HK-2 (cell line): ENCODE data around the gene IRAK1.

Experiments
- DNase-seq: peaks from one replicate; pipeline ENCODE4 v3.0.0-alpha.2; 2018; ENCODE audit not compliant: unreplicated experiment

IRAK1 gene

GRCh38 chrX:154019061-154019621, 561 bp downstream of the IRAK1 start:
- peak; percentile 42 for DNase-seq

- no peak for DNase-seq
Observed at GRCh38 chrX:154018518-154019060, 1.1 kb downstream of the IRAK1 start.

- DNase-seq, result no peak
Observed at GRCh38 chrX:154017766-154018517, 1.8 kb downstream of the IRAK1 start.

DNA sequence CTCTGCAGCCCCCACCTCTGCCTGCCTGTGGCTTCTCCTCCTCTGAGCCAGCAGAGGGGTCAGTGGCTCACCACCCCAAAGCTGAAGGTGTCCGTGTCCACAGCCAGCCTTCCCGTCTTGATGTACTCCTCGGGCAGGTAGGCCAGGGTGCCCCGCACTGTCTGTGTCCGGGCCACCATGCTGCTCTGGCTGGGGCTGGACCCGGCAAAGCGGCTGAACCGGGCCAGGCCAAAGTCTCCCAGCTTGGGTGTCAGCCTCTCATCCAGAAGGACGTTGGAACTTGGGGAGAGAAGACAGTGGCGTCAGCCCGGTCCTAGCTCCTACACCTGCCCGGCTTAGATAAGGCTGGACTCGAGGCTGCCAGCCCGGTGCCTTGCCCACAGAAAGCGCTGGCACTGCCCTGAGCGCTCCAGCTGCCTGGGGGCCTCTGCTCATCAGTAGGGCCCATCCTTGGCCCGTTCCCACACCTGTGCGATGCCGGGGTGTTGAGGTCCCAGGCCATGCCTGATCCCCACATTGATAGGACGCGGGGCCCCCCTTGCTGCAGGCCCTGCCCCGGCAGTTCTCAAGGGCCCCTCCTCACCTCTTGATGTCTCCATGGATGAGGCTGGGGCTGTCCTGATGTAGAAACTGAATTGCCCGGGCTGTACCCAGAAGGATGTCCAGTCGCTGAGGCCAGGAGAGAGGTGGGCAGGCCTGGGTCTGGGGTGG, 3.2 kb downstream of the IRAK1 start:
- no peak for DNase-seq

- DNase-seq, result no peak
Observed at GRCh38 chrX:154015581-154016264, 4.0 kb downstream of the IRAK1 start.

DNA sequence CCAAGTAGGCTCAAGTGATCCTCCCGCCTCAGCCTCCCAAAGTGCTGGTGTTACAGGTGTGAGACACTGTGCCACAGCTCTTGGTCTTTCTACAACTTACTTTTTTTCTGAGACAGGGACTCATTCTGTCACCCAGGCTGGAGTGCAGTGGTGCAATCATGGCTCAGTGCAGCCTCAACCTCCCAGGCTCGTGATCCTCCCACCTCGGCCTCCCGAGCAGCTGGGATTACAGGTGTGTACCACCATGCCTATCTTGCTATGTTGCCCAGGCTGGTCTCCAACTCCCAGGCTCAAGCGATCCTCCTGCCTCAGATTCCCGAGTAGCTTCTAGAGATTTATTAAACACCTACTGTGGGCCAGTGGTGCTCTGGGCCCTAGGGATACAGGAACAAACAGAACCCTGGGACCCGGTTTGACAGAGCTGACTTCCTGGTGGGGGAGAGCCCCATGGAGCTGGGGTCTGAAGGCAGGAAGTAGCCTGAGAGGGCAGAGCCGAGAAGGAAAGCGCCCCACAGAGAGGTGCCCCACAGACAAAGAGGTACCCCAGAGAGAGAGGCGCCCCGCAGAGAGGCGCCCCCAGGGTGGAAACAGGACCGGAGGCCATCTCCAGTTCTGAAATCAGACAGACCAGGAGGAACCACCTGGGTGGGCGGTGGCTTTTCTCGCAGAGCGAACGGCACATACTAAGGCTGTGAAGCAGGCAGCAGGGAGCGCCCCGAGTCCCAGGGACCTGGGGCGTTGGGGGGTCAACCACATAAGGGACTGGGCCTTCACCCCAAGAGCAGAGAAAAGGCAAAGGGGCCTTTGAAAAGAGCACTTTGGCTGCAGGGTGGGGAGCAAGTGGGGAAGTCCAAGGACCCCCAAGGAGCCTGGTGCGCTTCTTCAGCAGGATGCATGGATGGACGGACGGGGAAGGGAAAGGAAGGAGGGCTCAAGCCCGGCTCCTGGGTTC, 5.0 kb downstream of the IRAK1 start:
- no peak for DNase-seq

DNA sequence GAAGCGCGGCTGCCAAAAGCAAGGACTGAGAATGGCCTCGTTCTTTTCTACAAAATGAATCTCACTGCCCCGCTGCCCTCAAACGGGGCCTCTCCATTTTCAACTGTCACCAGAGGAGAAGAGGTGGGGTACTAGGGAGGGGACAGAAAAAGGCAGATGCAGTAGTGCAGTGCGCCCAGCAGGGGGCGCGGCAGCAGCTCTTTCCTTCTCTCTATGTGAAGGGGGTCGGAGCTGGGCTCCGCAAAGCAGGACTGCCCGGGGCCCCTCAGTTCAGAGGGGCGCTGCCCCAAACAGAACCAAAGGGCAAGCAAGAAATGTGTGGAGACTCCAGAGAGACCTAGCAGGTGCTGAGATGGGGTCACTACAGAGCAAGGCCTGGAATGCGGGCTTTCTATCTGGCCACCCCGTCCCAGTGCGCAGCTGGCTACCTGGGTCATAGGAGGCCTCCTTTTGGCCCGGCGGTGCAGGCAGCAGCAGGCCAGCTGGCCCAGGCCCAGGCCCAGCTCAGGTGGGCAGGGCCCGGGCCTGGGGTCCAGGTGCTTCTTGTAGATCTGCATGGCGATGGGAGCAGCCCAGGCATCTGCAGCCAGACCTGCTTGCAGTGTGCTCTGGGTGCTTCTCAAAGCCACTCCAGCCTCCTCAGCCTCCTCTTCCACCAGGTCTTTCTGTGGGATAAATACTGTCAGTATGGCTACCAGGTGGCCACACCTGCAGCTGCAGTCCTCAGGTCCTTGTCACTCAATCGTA, 5.9 kb downstream of the IRAK1 start:
- no peak for DNase-seq

DNA sequence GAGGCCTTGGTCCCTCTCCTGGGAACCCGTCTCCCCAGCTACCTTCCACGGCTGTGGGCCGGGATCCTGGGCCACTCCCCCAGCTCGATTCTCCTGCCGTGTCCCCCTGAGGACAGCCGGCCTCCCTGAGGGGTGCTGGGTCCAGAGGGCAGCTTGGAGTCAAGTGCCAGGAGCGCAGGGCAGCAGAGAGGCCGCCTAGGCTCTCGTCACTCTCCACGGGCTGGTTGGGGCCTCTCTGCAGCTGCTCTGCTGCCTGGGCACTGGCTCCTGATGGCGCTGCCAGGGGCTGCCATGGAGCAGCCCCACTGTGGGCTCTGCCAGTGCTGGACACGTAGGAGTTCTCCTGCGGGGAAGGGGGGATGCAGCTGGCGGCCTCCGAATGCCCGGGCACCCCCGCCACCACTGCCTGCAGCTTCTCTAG, 6.7 kb downstream of the IRAK1 start:
- DNase-seq, result no peak

DNA sequence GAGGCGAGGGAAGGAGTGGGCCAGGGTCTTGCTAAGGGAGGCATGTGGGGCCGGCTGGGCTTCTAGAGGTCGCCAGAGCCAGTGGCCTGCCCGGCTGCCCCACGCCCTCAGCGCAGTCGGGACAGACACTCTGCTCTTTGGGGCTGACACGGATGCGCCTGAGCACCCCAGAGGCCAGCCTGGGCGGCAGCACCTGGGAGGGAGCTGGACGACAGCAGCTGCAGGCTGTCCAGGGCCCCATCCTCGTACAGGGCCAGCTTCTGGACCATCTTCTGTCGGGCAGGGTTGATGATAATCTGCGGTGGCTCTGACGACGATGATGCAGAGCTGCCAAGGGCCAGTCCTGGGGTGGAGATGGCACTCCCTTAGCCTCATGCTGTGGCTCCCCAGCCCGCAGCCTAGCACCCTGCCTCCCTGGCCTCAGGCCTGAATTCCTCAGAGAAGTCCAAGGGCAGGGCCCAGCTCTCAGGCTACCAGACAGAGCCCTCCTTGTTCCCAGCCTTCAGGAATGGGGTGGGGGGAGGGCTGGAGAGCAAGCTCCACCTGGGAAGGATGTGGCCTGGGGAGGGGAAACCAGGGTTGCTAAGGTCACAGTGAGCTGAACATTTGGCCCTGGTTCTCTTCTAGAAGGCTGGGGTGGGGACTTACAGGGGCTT, 7.2 kb downstream of the IRAK1 start:
- no peak for DNase-seq

GRCh38 chrX:154011376-154012335, 8.0 kb downstream of the IRAK1 start:
- DNase-seq, result no peak

DNA sequence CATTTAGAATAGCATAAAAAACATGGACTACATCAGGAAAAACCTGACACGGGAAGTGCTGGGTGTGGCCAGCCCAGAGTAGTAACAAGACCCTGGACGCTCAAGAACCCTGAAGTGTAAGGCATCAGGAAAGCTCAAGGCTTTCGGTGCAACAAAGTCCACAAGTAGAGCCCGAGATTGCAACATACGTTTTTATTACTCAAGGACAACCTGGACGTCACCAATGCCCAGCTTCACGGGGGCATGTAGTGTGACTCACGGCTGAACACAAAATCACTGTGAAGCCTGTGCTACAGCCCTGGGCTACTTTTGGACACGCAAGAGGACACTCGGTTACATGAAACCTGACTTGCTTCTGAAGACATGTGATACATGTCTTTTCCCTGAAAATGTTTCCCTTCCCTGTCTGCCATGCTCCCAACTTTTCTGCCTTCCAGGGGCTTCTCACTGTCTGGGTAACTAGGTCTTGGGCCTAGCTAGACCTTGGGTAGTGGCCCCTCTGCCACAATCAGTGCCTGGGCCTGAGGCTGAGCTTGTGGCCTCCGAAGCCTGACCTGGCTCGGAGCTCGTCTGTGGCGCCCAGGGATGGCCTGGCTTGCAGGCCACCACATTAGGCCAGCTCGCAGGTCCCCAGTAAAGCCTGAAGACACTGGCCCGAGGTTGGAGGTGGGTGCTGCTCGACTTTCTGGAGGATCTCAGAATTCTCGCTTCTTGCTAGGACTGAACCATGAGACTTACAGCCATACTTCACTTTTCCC, 9.2 kb downstream of the IRAK1 start:
- DNase-seq, result no peak

DNA sequence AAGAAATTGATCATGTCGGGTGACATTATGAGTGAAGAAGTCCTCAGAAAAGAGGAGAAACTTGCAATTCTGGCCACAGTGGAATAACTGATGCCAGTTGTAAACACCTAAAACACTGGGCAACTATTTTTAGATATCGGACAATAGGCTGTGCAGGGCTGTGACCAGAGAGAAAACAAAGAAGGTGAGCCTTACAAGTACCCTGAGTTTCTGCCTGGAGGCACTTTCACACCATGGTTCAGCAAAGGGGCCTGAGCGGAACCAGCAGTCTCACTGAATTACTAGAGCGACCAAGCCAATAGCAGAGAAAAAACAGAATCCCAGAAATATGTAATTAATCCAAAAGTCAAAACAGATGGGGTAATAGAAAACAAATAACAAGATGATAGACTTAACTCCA, 11.2 kb downstream of the IRAK1 start:
- DNase-seq, result no peak

DNA sequence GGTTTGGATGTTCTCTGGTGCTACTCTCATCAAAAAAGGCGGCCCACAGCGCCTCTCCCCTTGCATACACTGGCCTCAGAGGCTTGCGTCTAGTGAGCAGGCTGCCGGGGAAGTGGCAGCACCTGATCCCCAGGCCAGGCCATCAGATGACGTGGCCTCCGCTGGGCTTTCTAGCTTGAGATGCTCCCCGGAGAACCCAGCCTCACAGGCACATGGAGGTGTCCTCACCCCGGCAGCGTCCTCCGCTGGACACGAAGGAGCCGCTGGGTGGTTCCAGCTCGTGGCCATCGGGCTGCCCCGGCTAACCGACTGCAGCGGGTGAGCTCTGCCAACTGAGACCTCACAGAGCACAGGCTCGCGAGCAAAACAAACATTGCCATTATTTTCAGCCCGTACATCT, 12.8 kb downstream of the IRAK1 start:
- DNase-seq, result no peak

GRCh38 chrX:154004315-154004714, 15.4 kb downstream of the IRAK1 start:
- no peak for DNase-seq

GRCh38 chrX:154002215-154002719, 17.4 kb downstream of the IRAK1 start:
- DNase-seq, result peak; percentile 37

GRCh38 chrX:154000051-154000450, 19.7 kb downstream of the IRAK1 start:
- DNase-seq, result no peak

DNA sequence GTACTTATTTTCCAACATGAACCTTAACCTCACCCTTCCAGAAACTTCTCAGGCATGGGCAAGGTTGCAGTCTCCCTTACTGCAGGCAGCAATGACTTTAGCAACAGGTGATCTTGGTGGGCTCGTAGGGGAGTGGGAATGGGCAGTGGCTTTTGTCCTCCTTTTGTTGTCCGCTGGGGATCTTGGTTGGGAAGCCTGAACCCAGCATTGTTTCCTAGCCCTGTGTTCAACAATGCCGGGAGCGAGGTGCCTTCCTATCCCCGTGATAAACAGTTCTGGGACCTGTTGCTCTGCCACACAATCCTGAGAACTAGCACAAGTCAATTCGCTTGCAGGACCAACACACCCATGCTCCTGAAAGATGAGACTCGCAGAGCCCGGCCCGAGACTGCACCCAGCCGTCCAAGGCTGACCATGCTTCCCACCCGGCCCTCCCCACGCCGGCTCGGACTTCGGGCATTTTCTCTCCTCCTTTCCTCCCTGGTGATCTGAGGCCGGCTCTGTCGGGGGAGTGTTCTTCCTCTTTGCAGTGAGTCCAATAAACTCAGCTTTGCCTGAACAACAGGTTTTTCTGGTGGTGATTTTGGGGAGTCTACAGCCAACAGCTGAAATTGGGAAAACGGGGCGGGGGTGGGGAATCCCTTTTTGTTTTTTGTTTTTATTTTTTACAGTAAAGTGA, 20.2 kb downstream of the IRAK1 start:
- DNase-seq, result no peak
